ENCODE results near the gene LINC00237.

LINC00237 gene

DNA sequence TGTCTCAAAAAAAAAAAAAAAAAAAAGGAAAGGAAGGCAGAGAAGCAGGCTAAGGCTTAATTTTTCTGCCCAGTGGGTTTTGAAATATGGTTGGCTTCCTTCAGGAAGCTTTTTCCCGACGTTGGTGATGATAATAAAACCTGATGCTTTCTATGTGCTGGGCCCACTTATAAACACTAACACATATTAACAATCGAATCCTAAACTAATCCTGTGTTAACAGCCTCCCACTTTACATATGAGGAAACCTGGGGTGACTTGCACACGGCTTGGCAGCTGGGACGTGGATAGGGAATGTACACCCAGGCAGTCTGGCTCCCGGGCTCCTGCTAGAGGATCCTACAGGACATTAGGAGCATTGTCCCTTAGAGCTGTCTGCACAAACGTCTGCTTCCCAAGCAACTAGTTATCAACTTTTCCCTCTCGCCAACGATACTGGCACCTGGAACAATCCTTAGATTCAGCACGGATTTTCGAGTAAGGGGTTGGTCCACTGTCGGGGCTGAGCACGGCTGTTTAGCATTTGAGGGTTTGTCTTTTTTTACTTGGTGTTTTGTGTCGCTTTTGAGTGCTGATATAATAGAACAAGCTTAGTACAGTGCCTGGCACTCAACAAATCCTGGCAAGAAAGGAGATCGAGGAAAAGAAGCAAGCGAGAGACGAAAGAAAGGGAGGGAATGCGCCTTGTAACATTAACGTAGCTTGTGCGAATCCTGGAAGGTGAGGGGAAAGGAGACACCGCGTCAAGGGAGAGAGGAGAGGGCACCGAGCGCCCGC lies 19.1 kb upstream of the LINC00237 start:
- DNase-seq: no peak

DNA sequence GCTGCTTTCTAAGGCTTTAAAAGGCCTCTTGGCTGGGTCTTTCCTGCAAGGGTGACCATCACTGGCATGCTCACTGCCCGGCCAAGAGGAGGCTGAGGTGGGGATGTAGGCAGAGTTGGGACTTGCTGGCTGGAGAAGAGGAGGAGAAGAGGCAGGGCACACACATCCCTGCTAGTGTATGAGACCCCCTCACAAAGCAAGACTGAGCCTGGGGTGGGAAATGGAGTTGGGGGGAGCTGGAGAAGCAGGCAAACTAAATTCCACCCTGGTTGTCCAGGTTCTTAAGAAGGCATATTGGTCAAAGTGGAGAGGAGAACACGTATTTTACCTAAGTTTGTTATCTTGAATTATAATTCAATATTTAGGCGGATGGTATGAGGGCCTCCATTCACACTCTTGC lies 18.0 kb upstream of the LINC00237 start:
- no peak for DNase-seq

DNA sequence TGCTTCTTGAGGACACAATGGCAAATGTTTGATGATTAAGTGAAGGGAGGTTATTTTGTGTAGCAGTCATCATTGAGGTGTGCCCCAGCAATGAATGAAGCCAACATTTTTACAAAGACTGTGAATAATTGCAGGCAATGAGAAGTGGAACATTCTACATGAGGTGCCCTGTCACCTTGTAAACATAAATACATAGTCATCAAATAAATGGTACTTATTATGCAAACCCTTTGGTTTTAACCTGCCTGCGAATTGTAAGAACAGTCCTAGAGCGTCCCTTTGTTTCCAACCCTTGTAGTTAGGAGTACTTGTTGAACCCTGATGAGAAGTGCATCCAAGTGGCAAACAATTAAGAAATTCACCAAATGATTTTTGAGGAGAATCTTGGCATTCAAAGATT lies 12.6 kb upstream of the LINC00237 start:
- DNase-seq: no peak

DNA sequence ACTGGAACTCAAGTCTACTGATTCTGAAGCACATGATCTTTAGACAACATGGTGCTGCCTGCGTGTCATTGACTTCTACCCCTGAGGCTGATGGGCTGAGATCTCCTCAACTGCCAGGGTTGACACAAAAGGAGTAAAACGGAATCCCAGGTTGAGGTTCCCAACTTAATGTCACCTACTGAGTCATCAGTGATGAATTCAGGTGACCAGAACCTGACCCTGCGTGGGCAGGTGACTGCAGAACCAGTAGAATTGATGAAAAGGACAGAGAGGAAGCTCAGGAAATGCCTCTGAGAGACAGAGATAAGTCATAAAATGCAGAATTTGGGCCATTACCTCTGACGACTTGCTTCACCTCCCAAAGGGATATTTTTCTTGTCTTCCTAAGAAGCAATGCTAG lies 12.0 kb upstream of the LINC00237 start:
- DNase-seq: no peak

DNA sequence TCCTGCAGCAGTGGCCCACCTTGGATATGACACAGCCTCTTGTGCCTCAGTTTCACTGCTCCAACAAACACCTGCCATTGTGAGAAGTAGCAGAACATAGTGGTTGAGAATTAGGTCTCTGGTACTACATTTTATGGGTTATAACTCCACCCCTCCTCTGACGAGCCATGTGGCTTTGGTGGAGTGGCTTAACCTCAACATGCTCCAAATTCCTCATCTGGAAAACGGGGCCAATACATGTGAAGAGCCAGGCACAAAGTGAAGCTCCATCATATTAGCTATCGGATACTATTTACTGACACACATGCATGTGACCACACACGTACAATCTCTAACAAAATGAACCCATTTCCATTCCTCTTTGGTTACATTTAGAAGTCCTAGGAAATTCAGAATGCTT lies 11.4 kb upstream of the LINC00237 start:
- DNase-seq: no peak

DNA sequence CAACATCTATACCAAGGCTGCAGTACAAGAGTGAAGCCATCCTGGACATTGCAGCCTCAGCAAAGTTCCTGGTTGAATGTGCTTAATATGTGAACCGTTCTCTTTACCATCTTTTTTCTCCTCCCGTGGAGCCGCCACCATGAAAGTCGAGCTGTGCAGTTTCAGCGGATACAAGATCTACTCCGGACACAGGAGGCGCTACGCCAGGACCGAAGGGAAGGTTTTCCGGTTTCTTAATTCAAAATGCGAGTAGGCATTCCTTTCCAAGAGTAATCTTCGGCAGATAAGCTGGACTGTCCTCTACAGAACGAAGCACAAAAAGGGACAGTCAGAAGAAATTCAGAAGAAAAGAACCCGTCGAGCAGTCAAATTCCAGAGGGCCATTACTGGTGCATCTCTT lies 8.4 kb upstream of the LINC00237 start:
- DNase-seq: no peak

DNA sequence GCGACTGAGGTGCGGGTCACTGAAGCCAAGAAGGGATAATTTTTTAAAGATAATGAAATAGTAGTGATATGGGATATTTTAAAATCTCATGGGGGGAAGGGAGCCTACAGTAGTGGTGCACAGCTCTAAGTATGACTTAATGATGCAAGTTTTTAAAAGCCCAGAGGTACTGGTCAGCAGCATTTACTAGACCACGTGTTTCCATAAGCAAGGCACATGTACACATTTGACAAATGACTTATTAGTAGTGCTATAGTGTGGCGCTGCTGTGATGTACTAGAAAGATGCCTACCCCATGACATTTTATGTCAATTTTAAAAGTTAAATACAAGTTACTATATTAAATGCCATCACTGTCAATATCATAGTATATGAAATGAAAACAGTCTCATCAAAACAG lies 7.5 kb upstream of the LINC00237 start:
- DNase-seq: no peak

DNA sequence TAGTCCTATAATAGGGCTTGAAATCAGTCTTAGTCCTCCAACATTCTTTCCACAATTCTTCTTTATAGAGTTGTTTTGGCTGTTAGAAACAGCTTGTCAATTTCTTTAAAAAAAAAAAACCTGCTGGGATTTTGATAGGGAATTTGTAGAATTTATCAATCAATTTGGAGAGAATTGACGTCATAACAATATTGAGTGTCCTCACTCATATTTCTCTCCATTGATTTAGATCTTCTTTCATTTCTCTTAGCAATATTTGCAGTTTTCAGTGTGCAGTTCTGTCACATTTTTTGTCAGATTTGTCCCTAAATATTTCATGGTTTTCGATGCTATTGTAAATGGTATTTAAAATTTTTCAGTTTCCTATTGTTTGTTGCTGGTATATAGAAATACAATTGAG lies 5.3 kb upstream of the LINC00237 start:
- DNase-seq: no peak

DNA sequence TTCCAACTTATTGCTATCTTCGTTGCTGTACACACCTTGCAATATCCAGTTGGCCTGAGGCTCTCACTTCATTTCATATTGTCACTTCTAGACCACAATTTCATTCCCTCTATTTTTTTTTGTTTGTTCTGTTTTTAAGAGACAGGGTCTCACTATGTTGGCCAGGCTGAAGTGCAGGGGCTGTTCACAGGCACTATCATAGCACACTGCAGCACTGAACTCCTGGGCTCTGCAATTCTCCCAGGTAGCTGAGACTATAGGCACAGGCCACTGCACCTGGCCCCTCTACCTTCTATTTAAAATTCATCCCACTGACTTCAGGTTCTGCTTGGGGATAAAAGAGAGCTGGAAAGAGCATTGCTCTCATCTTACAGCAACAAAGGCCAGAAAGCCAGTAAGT lies 4.7 kb upstream of the LINC00237 start:
- DNase-seq: no peak

DNA sequence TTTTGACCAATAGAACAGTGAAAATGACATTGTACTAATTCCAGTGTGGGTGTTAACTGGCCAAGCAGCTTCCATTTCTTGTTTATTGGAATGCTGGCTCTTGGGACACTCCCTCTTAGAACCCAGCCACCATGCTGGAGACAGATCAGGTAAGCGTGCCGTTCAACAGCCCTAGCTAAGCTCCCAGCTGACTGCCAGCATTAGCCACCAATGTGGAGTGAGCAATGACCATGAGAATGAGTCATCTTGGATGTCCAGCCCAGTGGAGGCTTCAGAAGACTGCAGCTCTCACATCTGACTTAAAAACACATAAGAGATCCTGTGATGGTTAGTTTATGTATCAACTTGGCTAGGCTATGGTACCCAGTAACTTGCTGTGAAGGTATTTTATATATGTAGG lies 3.0 kb upstream of the LINC00237 start:
- no peak for DNase-seq

DNA sequence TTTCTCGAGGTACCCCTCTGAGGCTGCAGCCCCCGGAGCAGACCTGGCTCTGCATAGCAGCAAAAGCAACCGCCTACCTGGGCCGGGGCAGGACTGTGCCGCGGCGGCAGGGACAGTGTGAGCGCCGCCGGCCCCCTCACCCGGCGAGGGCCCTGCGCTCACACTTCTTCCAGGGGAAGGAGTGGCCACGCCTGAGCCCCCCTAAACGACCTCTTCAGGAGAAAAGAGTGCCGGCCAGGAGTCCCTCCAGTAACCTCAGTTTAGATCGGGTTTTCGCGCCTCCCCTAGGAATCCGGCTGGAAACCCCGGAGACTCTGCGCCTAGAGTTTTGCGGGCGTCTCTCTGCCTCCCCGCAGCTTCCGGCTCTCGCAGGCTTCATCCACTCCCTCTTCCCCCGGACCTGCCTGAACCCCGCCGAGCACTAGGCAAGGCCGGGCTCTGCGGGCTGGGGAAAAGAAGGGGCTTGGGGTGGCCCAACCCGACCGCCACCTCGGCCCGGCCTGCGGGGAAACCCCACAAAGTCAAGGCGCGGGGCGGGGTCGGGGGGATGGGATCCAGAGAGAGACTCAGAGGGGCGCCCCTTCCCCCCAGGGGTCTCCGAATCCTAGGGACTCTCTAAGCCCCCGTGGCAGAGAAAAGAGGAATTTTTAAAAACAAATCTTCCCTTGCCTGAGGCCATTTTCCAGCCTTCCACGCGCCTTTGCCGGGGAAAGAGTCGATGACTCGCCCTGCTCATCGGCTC lies 558 bp downstream of the LINC00237 start:
- DNase-seq: no peak

DNA sequence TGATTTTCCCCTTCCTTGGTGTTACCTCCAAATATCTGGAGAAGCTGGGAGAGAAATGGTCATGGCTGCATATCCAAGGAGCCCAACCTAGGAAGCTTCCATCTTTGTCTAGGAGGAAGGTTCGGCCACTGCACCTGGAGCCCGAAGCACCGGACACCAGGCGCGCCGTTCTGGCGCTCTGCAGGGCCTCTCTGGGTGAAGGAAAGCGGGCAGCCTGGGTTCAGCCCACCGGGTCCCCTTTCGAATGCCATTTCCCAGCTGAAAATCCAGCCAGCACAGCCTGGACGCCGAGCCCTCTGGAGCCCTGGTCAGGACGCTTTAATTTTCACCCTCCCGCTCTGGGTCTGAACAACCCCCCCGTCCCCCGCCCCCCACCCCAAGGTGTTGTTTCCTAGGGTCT lies 1.2 kb downstream of the LINC00237 start:
- DNase-seq: no peak

DNA sequence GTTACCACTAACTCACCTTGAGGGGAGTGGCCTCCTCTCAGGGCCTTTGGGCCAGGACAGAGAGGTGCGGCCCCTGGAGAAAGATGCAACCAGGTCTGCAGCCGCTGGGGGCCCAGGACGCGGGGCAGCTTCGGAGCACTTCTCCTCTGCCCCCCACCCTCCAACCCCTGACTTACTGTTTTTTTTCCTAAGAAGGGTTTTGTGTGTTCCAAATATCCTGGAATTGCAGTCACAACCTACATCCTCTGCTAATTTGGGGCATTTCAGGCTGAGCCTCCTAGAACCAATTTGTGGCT lies 1.7 kb downstream of the LINC00237 start:
- no peak for DNase-seq

DNA sequence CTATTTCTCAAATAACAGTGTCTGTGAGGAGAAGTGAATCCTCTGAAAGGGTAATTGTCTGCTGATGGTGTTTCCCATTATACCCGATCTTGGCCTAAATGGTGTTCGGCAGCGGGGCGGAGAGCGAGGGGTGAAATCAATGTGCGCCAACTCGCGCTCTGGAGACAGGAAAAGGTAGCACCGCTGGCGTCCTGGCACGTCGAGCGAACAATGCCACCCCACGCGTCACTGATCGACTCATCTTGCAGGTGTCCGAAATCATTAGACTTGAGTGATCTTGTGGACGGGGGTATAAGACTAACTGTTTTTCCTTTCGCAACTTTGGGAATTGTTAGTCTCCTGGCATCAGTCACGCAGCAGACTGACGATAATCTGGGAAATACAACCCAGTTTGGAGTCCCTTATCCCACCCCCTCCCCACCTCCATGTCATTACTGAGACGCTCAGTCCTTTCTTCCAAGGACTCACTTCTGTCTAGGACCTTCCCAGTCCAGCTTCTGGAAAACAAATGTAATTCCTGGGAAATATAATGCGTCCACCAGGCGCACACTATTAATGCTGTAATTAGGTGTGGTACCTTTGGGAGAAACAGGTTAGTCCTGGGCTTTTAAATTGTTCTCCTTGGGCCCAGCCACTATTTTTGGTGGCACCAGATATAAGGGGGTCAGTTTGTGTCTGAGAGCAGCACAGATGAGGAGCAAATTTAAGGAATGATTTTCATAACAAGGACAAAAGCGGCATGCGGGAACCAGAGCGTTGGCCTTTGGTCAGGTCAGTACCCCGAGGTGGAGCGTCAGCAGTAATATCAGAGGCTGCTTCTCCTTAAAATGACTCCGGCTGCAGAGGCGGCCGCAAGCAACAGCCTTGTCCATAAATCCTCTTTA lies 2.3 kb downstream of the LINC00237 start:
- DNase-seq: no peak

DNA sequence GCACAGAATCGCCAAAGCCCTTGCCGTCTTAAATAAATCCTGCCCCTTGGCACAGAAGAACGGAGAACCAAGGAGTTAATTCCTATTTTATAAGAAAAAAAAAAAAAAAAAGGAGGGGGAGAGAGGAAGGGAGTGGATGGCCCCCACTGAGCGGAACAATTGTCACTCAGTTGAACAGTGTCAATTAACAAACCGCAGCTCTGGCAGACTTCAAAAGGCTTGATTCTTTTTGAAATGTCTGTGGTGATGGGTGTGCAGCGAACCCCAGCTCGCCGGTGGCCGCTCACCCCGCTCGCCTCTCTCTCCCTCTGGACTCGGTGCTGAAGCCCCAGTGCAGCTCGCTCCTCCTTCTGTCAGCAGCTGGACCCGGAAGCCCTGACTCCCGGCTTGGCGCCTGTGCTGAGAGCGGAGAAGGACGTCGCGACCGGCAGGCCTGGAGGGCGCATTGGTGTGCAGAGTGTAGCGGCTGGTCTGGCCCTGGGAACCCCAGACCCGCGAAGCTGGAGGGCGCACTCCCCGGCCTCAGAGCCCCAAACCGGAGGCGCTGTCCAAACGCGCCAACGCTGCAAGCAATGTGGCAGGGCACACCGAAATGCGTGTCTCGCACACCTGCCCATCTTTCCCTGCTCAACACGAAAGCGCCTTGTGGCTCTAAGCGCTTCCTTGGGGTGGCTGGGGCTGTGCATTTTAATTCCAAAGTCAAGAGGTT lies 3.4 kb downstream of the LINC00237 start:
- DNase-seq: no peak

DNA sequence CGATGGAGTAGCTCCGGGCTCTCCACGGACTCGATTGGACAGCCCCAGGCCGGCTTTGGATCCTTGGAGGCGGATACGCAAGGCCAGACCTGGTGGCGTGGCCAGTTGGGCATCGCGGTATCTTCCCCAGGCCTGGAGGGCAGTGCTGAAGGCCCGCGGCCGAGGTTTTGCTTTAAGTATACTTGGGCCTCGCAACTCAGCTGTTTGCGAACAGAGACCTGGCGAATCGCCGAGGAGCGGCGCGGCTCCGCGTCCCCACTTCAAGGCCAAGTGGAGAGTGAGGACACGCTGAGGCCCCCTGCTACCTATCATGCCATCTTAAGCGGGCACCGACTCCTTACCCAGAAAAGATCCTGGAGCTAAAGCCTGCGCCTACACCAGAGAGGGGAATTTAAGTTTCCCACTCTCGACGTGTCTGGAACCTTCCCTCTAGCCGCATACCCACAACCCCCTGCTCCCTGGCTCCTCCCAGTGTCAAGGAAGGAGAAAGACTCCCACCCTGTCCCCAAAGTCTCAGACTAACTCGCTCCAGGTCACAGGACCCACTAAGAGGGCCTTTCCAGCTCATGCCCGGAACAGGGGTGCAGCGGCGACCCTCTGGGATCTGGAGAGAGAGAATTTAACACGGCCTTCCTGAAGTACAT lies 4.1 kb downstream of the LINC00237 start:
- no peak for DNase-seq

DNA sequence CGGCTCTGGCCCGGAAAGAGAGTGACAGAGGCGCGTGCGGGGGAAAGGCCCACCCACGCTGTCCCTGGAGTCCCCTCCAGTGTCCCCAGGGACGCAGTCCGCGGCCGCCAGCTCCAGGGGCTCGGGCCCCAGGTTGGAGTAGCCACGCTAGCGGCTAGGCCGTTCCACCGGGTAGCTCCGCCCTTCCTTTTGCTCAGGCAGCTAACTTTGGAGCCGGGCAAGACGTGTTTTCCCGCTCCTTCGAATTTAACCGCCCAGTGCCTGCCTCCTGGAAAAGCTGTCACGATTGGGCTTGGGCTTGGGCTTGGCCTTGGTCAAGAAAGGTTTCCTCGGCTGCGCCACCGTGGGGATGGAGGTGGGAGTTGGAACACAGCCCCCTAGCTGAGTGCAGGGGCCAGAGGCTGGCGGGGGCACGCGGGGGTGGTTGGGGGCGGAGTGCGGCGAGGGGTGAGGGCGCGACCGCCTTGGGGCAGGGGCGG lies 4.7 kb downstream of the LINC00237 start:
- DNase-seq: no peak

DNA sequence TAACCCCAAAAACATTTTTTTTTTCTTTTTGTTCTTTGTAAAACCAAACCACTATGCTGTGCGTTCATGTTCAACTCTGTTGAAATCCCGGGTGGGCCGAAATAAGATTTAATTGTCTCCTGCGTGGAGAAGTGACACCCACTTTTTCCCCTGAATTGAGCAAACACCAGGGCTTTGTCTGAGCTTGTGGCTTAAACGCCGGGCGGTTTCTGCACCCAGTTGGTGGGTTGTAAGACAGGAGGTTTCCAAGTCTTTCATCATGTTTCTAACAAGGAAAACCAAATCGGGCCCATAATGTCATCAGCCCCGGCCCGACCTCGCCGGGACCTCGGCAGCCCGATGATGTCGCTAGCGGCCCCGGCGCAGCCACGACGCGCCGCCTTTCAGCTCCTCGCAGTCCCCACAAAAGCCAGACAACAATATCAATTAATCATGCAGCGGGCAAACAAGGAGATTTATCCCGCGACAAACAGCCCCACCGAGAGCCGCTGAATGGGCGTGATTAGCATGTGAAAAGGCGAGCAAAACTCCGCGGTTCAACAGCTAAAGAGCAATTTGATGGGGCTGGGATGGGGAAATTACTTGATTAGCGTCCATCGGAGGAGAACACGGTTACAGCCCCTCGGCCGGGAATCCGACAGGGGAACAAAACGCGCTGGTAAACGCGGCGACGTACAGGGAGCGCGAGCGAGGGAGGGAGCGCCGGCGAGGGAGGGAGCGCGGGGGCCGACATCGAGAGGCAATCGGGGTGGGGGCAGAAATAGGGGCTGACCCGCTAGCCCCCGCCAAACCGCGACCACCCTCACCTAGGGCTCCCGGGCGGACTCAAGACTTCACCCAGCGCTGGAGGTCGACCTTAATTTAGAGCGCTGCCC lies 5.3 kb downstream of the LINC00237 start:
- no peak for DNase-seq

DNA sequence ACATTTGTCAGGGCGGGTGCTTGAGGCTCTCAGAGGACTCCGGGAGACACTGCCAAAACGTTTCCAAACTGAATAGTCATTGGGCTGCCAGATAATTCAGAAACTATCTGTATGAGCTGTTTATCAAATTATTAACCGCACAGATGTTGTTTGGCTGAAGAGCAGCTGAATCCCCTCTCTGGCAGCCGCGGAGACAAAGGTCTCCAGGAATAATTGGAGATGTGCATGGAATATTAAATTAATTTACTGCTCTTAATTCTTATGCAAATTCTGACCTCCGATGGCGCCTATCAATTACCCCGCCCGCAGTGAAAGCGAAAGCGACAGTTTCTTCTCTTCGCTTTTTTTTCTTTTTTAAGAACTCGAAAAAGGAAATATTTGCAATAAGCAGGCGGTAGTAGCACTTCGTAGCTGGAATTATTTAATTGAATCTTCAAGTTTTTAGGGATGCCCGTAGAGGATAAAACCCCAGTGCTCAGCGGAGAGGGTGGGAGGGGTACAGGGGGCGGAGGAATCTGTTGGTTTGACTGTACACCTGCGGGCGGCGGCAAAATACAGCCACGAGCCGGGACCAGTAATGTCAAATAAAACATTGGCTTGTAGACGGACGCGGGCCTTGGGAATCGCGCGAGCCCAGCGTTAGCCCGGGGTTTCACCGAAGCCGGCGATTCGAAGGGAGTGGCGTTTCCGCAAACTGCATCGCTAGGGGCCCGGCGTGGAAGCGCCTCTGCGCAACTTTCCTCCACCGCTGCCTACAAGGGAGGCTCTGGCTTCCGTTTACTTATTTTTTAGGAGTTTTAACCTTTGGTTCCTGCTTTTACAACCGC lies 6.2 kb downstream of the LINC00237 start:
- DNase-seq: no peak

DNA sequence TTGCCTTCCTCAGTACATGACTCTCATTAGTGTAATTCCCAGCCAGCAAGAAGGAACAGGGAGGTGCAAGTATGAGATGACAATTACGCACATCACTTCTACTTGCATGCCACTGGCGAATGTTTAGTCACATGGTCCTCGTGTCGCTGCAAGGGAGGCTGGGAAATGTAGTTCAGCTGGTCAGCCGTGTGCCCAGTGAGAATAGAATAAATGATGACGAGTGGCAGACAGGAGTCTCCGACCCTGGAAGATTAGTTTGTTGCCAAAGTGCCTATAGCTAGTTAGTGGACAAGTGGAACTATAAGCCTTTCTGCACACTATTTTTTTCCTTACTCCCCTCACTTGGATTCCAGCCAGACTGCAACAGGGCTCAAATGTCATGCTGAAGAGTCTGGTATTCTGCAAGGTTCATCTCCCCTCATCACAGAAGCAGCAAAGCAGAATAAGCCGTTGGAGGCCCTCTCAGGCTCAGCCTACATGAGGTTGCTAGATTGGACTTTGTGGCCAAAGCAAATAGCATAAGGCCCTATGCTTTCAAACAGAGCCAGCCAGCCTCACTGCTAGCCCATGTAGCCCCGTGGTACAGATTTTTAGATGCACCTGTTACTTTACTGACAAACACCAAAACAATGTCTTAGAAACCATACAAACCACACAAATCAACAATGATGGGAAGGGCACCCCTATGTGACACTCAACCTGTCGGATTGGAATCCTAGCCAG lies 9.7 kb downstream of the LINC00237 start:
- DNase-seq: no peak

Data from effector CD8-positive, alpha-beta T cell (primary cell).